Measurements from ENCODE around the gene DSE.

- TF ChIP-seq POLR2A (IDR thresholded peaks at IDR 0.05) (no peak), CTCF (IDR thresholded peaks at IDR 0.05) (no peak), EP300 (IDR thresholded peaks at IDR 0.05) (no peak)
Measured at GRCh38 chr6:116384727-116385458, 14.1 kb downstream of the DSE start.
